Left ventricle myocardium superior (tissue), 1 donor: ENCODE results near the gene NEGR1. TPM values are rescaled to one million over a fixed set of nuclear protein-coding genes. Genes with fewer than 3 reads are reported as not detected.
"Not testable (repeated sequence)": the region's sequence is repeated elsewhere in the genome, so short reads cannot be mapped to it uniquely, and the experiment has no call there.

Source experiments
- ATAC-seq: fragments of 200-7000 bp; cut with Tn5 transposase; one replicate; pipeline ENCODE4 v1.9.1; 2020; ENCODE audit warnings: mild to moderate bottlenecking, moderate library complexity
- DNase-seq: peaks from one replicate; pipeline ENCODE4 v3.0.0-alpha.2; 2020
- intact Hi-C: fragments of 100-400 bp; cut with micrococcal nuclease; formaldehyde crosslinking; loops from one replicate; pipeline ENCODE4 v1.11.0; 2022
- total RNA-seq: library from RNA; stranded (reverse); fragmentation: NEBNext Ultra II Directional; extraction: Animal tissue kit (Norgen Biotek cat#: 25700); gene quantifications from one replicate; pipeline ENCODE4 v1.2.1, GENCODE V29; 2021
- donor health status: DM: no; HTN: yes; CAD: no; lungs with severe emphysema.

The NEGR1 gene
- total RNA-seq, 1 donor from 2014 or later: 10.6 TPM

GRCh38 chr1:71908871-71909390 is 373.4 kb downstream of the NEGR1 start:
- ATAC-seq (no peak), DNase-seq (no peak)
- intact Hi-C loops: no loop called here

GRCh38 chr1:71908303-71908702 is 374.0 kb downstream of the NEGR1 start:
- intact Hi-C loops: no loop called here
- peak; percentile 36 for ATAC-seq
- no peak for DNase-seq

GRCh38 chr1:71899881-71900280 is 382.5 kb downstream of the NEGR1 start:
- ATAC-seq (no peak), DNase-seq (no peak)
- intact Hi-C loops: no loop called here

- intact Hi-C loops, DNase-seq, ATAC-seq: not testable (repeated sequence)
Observed at GRCh38 chr1:71888166-71888565, 394.2 kb downstream of the NEGR1 start.

- DNase-seq (no peak), ATAC-seq (no peak)
- intact Hi-C loops: no loop called here
Observed at GRCh38 chr1:71885171-71885570, 397.2 kb downstream of the NEGR1 start.

- intact Hi-C loops: no loop called here
- no peak for DNase-seq
- no peak for ATAC-seq
Observed at GRCh38 chr1:71882637-71883036, 399.7 kb downstream of the NEGR1 start.

GRCh38 chr1:71882226-71882625 is 400.1 kb downstream of the NEGR1 start:
- ATAC-seq: no peak
- intact Hi-C loops: no loop called here
- DNase-seq: no peak

- ATAC-seq (no peak), DNase-seq (no peak)
- intact Hi-C loops: no loop called here
Observed at GRCh38 chr1:71881611-71882010, 400.7 kb downstream of the NEGR1 start.

- ATAC-seq (no peak), DNase-seq (no peak)
- intact Hi-C loops: no loop called here
Observed at GRCh38 chr1:71869326-71869725, 413.0 kb downstream of the NEGR1 start.

GRCh38 chr1:71862756-71863155 is 419.6 kb downstream of the NEGR1 start:
- DNase-seq (no peak), ATAC-seq (no peak)
- intact Hi-C loops: no loop called here

GRCh38 chr1:71861022-71861421 is 421.3 kb downstream of the NEGR1 start:
- no peak for DNase-seq
- no peak for ATAC-seq
- intact Hi-C loops: no loop called here

- intact Hi-C loops: no loop called here
- ATAC-seq (no peak), DNase-seq (no peak)
Observed at GRCh38 chr1:71859806-71860205, 422.5 kb downstream of the NEGR1 start.

GRCh38 chr1:71857862-71858261 is 424.5 kb downstream of the NEGR1 start:
- DNase-seq (no peak), ATAC-seq (peak; percentile 84)
- intact Hi-C loops: no loop called here

- no peak for ATAC-seq
- DNase-seq: no peak
- intact Hi-C loops: no loop called here
Observed at GRCh38 chr1:71853360-71853759, 429.0 kb downstream of the NEGR1 start.

GRCh38 chr1:71850936-71851335 is 431.4 kb downstream of the NEGR1 start:
- ATAC-seq (peak; percentile 92), DNase-seq (no peak)
- intact Hi-C loops: no loop called here

GRCh38 chr1:71850515-71850914 is 431.8 kb downstream of the NEGR1 start:
- intact Hi-C loops: no loop called here
- no peak for DNase-seq
- peak; percentile 58 for ATAC-seq

GRCh38 chr1:71843012-71843411 is 439.3 kb downstream of the NEGR1 start:
- DNase-seq (no peak), ATAC-seq (no peak)
- intact Hi-C loops: no loop called here

GRCh38 chr1:71839876-71840275 is 442.5 kb downstream of the NEGR1 start:
- intact Hi-C loops: no loop called here
- DNase-seq: no peak

GRCh38 chr1:71836904-71837303 is 445.4 kb downstream of the NEGR1 start:
- no peak for ATAC-seq
- intact Hi-C loops: no loop called here
- no peak for DNase-seq

More at GRCh38 chr1:71839876-71840275, 442.5 kb downstream of the NEGR1 start:
- no peak for ATAC-seq

- intact Hi-C loops: no loop called here
- ATAC-seq: no peak
Observed at GRCh38 chr1:71835442-71835813, 446.9 kb downstream of the NEGR1 start.

GRCh38 chr1:71834601-71835441 is 447.5 kb downstream of the NEGR1 start:
- DNase-seq (peak; percentile 36), ATAC-seq (peak; percentile 89)
- intact Hi-C loops: no loop called here

More at GRCh38 chr1:71835442-71835813, 446.9 kb downstream of the NEGR1 start:
- DNase-seq: no peak
